GM23248 (cell line): Measurements from ENCODE around the gene ATG7. TPM values are rescaled to one million over a fixed set of nuclear protein-coding genes. Genes with fewer than 3 reads are reported as not detected.
A peak's percentile ranks its signal among the peaks of the same experiment; 100 is the strongest.

Experiments used
- DNase-seq: peaks from one replicate; pipeline ENCODE4 v3.0.0-alpha.2; 2015
- H2AFZ ChIP-seq: fragments of 200-600 bp; sonication (generic); 2 replicates; pipeline ENCODE4 v1.6.1; 2016; ENCODE audit warnings: antibody characterized with exemption
- H3F3A ChIP-seq: fragments of 200-600 bp; sonication (generic); 2 replicates; pipeline ENCODE4 v1.6.1; 2016; ENCODE audit warnings: mild to moderate bottlenecking, antibody characterized with exemption, mixed run types; ENCODE audit not compliant: insufficient read depth
- H3K27ac ChIP-seq: fragments of 200-600 bp; sonication (generic); 2 replicates; pipeline ENCODE4 v1.5.1; 2016; ENCODE audit warnings: mild to moderate bottlenecking
- H3K27me3 ChIP-seq: fragments of 200-600 bp; sonication (generic); replicated peaks from 2 replicates; pipeline ENCODE4 v1.6.1; 2016; ENCODE audit warnings: mild to moderate bottlenecking; ENCODE audit not compliant: insufficient read depth
- H3K36me3 ChIP-seq: fragments of 200-600 bp; sonication (generic); 2 replicates; pipeline ENCODE4 v1.6.1; 2016; ENCODE audit warnings: low read depth, mild to moderate bottlenecking
- H3K4me1 ChIP-seq: fragments of 200-600 bp; sonication (generic); 2 replicates; pipeline ENCODE4 v1.6.1; 2016; ENCODE audit warnings: mild to moderate bottlenecking; ENCODE audit not compliant: insufficient read depth
- H3K4me2 ChIP-seq: fragments of 200-600 bp; sonication (generic); one replicate; pipeline ENCODE4 v1.6.1; 2016; ENCODE audit warnings: mild to moderate bottlenecking; ENCODE audit not compliant: unreplicated experiment
- H3K4me3 ChIP-seq: fragments of 200-600 bp; sonication (generic); 2 replicates; pipeline ENCODE4 v1.5.1; 2016; ENCODE audit warnings: mild to moderate bottlenecking
- H3K79me2 ChIP-seq: fragments of 200-600 bp; sonication (generic); 2 replicates; pipeline ENCODE4 v1.6.1; 2016; ENCODE audit warnings: mild to moderate bottlenecking; ENCODE audit not compliant: insufficient read depth
- H3K9ac ChIP-seq: fragments of 200-600 bp; sonication (generic); 2 replicates; pipeline ENCODE4 v1.6.1; 2016; ENCODE audit warnings: mild to moderate bottlenecking
- H3K9me2 ChIP-seq: fragments of 200-600 bp; sonication (generic); 2 replicates; pipeline ENCODE4 v1.6.1; 2016; ENCODE audit warnings: mixed run types, mild to moderate bottlenecking, moderate library complexity; ENCODE audit not compliant: insufficient read depth
- H3K9me3 ChIP-seq: fragments of 200-600 bp; sonication (generic); one replicate; pipeline ENCODE4 v1.6.1; 2017; ENCODE audit warnings: low read depth
- H4K20me1 ChIP-seq: fragments of 200-600 bp; sonication (generic); 2 replicates; pipeline ENCODE4 v1.6.0; 2016; ENCODE audit not compliant: insufficient read depth
- EZH2 ChIP-seq: fragments of 200-600 bp; sonication (generic); IDR thresholded peaks from 2 replicates; pipeline ENCODE4 v1.6.1; 2018; ENCODE audit warnings: antibody characterized with exemption, mild to moderate bottlenecking; ENCODE audit not compliant: insufficient read depth, poor library complexity, severe bottlenecking
- EZH2phosphoT487 ChIP-seq: fragments of 200-600 bp; sonication (generic); IDR thresholded peaks from 2 replicates; pipeline ENCODE4 v1.6.1; 2018; ENCODE audit warnings: antibody characterized with exemption, moderate library complexity, mild to moderate bottlenecking, low read depth; ENCODE audit not compliant: insufficient read depth
- WGBS, 2 experiments: methylation state at CpG; one replicate each; pipeline ENCODE4 v1.1.6; 2015 to 2017; ENCODE audit warnings: low lambda C conversion rate in 2 of 2, low coverage in 1 of 2; ENCODE audit errors: missing lambda C conversion rate in 2 of 2; 5-methylcytosine and 5-hydroxymethylcytosine counted together
- in situ Hi-C: fragments of 300-500 bp; cut with MboI; formaldehyde crosslinking; loops from 2 replicates; pipeline ENCODE4 v1.15.0; 2020
- polyA plus RNA-seq: library from polyadenylated mRNA; unstranded; fragments of >200 nt; fragmentation: Nextera tagmentation; extraction: Ambion mirVana; gene quantifications from 2 replicates; pipeline ENCODE4 v1.2.1, GENCODE V29; 2016
- total RNA-seq: library from RNA; depleted of rRNA; stranded (reverse); fragments of >200 nt; shearing (Covaris generic); gene quantifications from 2 replicates; pipeline ENCODE4 v1.2.3, GENCODE V29; 2014

ATG7 gene
- total and polyA plus RNA-seq, 2 experiments from 2014 or later: 40.5 to 67.5 TPM

- WGBS, 2 experiments: 79 to 80% methylated on average over 3 of the region's 3 CpGs
- H3K9ac ChIP-seq: peak overlapping the region; percentile 39; the same call in 1 of the 2 replicates
- no peaks in the 10 kb centered on the region for H3K36me3 ChIP-seq
- H3K4me1 ChIP-seq: peaks cover 38% of the 10 kb centered on the region
- DNase-seq: no peak
- TF ChIP-seq EZH2phosphoT487: no peak
- no peak for TF ChIP-seq EZH2
- peaks cover 43% of the 10 kb centered on the region for H3F3A ChIP-seq
- H3K4me3 ChIP-seq: no peak overlapping the region
- peak overlapping the region; percentile 89 for H3K27ac ChIP-seq
- in situ Hi-C loops: no loop called here
- no peaks in the 10 kb centered on the region for H3K9me3 ChIP-seq
- H3K4me2 ChIP-seq: peak overlapping the region; percentile 55
- H3K9me2 ChIP-seq: no peaks in the 10 kb centered on the region
- no peaks in the 10 kb centered on the region for H3K27me3 ChIP-seq
- no peaks in the 10 kb centered on the region for H4K20me1 ChIP-seq
- H2AFZ ChIP-seq: no peak overlapping the region
- H3K79me2 ChIP-seq: no peaks in the 10 kb centered on the region
Observed at GRCh38 chr3:11513817-11514135, 241.6 kb downstream of the ATG7 start.

DNA sequence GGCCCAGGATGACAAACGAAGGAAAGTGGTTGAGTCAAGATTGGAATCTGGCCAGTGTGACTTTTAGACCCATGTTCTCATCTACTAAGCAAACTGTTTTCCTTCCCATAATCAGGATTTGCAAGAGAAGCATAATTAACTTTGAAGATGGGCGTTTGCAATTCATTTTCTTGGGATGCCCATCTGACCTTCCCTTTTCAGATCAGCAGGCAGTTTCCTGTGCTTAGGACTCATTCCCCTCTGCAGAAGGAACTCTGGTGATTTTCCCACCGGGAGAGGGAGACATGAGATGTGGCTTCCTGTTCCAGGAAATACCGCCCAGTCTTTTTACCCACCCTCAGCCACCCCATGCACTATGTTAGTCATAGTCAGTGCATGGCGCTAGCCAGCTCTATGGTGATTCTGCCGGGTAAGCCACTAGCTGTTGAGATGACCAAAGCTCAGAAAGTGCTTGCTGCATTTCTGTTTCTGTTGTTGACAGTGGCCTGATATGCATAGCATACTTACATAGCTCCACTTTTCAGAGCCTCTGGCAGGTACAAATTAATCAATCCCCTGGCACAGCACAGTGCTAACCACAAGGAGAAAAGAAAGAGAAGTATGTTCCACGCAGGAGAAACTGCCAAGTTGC, 242.1 kb downstream of the ATG7 start:
- Histone ChIP-seq H3K36me3 (no peaks in the 10 kb centered on the region), H3K79me2 (no peaks in the 10 kb centered on the region), H4K20me1 (no peaks in the 10 kb centered on the region), H3K4me2 (peak overlapping the region; percentile 55), H3K27me3 (no peaks in the 10 kb centered on the region), H3K4me3 (peak overlapping the region; percentile 30; the same call in 1 of the 2 replicates), H3K9me2 (no peaks in the 10 kb centered on the region), H2AFZ (no peak overlapping the region), H3K4me1 (peaks cover 32% of the 10 kb centered on the region), H3K27ac (peak overlapping the region; percentile 89), H3F3A (peaks cover 38% of the 10 kb centered on the region), H3K9ac (peak overlapping the region; percentile 39; the same call in 1 of the 2 replicates), H3K9me3 (no peaks in the 10 kb centered on the region)
- TF ChIP-seq EZH2 (no peak), EZH2phosphoT487 (no peak)
- in situ Hi-C loops: no loop called here
- DNase-seq: peak; percentile 94
- whole genome bisulfite sequencing, 2 experiments: 3 to 6% methylated on average over 7 of the region's 7 CpGs

DNA sequence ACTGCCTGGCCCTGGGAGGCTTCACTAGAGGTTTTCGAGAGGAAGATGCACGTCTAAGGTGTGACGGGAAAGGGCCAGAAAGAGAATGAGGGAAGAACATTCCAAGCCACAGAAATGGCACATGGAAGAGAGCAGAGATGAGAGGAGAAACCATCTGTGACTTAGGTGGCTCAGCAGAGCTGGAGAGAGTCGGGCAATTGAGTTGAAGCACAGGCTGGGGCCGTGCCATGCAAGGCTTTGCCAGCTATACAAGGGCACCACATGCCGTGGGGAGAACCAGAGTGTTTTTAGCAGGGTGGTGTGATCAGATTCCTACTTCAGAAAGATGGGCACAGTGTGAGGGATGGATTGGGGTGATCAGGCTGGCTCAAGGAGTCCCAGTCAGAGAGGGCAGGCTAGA, 245.4 kb downstream of the ATG7 start:
- Histone ChIP-seq H3K4me3 (no peak overlapping the region), H3F3A (peaks cover 25% of the 10 kb centered on the region), H3K4me1 (peaks cover 19% of the 10 kb centered on the region), H3K27ac (no peak overlapping the region), H3K79me2 (no peaks in the 10 kb centered on the region), H2AFZ (no peak overlapping the region), H3K36me3 (no peaks in the 10 kb centered on the region), H3K4me2 (no peak overlapping the region), H4K20me1 (no peaks in the 10 kb centered on the region), H3K9ac (no peak overlapping the region), H3K9me3 (no peaks in the 10 kb centered on the region), H3K27me3 (no peaks in the 10 kb centered on the region), H3K9me2 (no peaks in the 10 kb centered on the region)
- WGBS, 2 experiments: 87% methylated on average over 6 of the region's 6 CpGs
- DNase-seq: no peak
- in situ Hi-C loops: no loop called here
- TF ChIP-seq EZH2 (no peak), EZH2phosphoT487 (no peak)

DNA sequence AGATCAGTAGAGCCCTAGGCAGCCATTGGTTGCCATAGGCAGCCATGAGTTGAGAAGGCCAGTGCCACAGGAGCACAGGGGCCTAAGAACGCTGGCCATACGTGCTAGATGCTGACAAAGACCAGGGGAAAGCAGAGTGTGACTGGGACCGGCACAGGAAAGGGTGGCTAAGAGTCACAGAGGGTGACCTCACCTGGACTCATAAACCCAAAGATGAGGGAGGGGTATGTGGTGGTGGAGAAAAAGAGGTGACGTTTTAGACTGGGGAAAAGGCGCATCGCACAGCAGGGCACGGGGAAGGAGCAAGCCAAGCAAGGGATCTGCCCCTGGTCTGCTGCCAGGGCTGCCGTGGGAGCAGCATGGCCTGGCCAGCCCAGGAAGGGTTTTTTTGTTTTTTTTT, 249.0 kb downstream of the ATG7 start:
- H4K20me1 ChIP-seq: no peaks in the 10 kb centered on the region
- DNase-seq: no peak
- no peak overlapping the region for H3K4me2 ChIP-seq
- no peaks in the 10 kb centered on the region for H3K79me2 ChIP-seq
- TF ChIP-seq EZH2 (no peak), EZH2phosphoT487 (no peak)
- no peaks in the 10 kb centered on the region for H3K9me3 ChIP-seq
- in situ Hi-C loops: no loop called here
- H3K9me2 ChIP-seq: no peaks in the 10 kb centered on the region
- no peak overlapping the region for H2AFZ ChIP-seq
- H3F3A ChIP-seq: no peaks in the 10 kb centered on the region
- peaks cover 7% of the 10 kb centered on the region for H3K4me1 ChIP-seq
- 95 to 98% methylated on average over 8 of the region's 8 CpGs for WGBS, 2 experiments
- H3K36me3 ChIP-seq: no peaks in the 10 kb centered on the region
- H3K9ac ChIP-seq: no peak overlapping the region
- no peak overlapping the region for H3K27ac ChIP-seq
- H3K27me3 ChIP-seq: no peaks in the 10 kb centered on the region
- no peak overlapping the region for H3K4me3 ChIP-seq

GRCh38 chr3:11522398-11522715, 250.2 kb downstream of the ATG7 start:
- no peaks in the 10 kb centered on the region for H3K9me2 ChIP-seq
- no peaks in the 10 kb centered on the region for H3F3A ChIP-seq
- no peaks in the 10 kb centered on the region for H4K20me1 ChIP-seq
- TF ChIP-seq EZH2: no peak
- no peak for TF ChIP-seq EZH2phosphoT487
- H3K9me3 ChIP-seq: no peaks in the 10 kb centered on the region
- H3K27me3 ChIP-seq: no peaks in the 10 kb centered on the region
- no peak overlapping the region for H3K27ac ChIP-seq
- H3K9ac ChIP-seq: no peak overlapping the region
- H3K4me3 ChIP-seq: no peak overlapping the region
- peaks cover 7% of the 10 kb centered on the region for H3K4me1 ChIP-seq
- WGBS, 2 experiments: 92 to 96% methylated on average over 5 of the region's 5 CpGs
- no peaks in the 10 kb centered on the region for H3K79me2 ChIP-seq
- in situ Hi-C loops: no loop called here
- DNase-seq: no peak
- no peak overlapping the region for H2AFZ ChIP-seq
- H3K4me2 ChIP-seq: no peak overlapping the region
- no peaks in the 10 kb centered on the region for H3K36me3 ChIP-seq
